GM19372 (cell line): ENCODE results near the gene RBBP8.

Experiments used
- ATAC-seq: cut with Tn5 transposase; IDR thresholded peaks from one replicate; pipeline ENCODE4 v1.9.1; 2021; ENCODE audit warnings: mild to moderate bottlenecking, low read depth, moderate library complexity; ENCODE audit not compliant: unreplicated experiment

RBBP8 gene

GRCh38 chr18:22987547-22988189 lies 54.5 kb downstream of the RBBP8 start:
- ATAC-seq: no peak

- ATAC-seq: no peak
Measured at GRCh38 chr18:22988208-22988607, 55.1 kb downstream of the RBBP8 start.

- ATAC-seq: no peak
Measured at GRCh38 chr18:22998344-22998743, 65.2 kb downstream of the RBBP8 start.

GRCh38 chr18:22999212-22999611 lies 66.1 kb downstream of the RBBP8 start:
- ATAC-seq: no peak

- no peak for ATAC-seq
Measured at GRCh38 chr18:22999647-23000046, 66.5 kb downstream of the RBBP8 start.

DNA sequence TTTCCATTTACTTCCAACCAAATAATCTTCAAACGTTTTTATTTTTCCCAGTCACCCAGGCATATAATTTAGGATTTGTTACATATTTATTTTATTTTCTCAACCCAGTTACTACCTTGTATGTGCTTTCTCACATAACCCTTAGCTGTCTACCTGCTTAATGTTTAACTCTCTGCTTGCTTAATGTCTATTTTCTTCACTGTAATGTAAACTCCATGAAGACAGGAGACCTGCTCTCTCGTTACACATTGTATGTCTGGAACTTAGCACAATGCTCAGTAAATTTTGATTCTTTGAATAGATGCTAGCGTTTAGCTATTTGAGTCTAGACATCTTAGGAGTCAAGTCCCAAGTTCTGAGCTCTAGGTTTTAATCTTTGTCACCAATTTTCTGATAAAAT lies 70.2 kb downstream of the RBBP8 start:
- ATAC-seq: no peak

- ATAC-seq: no peak
Measured at GRCh38 chr18:23012249-23012648, 79.1 kb downstream of the RBBP8 start.

DNA sequence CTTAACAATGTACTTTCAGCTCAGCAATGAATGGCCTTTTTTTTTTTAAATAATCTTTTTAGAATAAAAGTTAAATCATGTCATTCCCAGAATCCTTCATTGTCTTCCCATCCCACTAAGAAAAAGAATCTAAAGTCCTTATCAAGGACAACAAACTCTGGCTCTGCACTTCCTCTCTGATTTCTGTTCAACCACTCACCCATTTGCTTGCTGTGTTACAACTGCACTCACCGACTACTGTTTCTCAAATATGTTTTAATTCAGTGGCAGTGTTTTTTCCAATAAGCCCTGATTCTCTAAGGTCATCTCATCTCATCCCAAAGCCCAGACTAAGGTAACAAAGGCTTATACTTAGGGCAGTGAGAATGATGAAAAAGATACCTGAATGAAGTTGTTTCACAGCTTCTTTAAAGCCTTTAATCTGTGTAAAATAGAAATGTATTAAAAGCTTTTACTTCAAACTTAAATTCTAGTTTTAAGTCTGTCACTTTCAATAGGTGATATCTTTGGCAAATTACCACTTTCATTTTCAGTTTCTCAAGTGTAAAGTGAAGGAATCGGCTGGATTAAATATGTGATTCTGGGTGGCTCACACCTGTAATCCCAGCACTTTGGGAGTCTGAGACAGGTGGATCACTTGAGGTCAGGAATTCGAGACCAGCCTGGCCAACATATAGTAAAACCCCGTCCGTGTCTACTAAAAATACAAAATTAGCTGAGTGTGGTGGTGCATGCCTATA lies 87.6 kb downstream of the RBBP8 start:
- no peak for ATAC-seq

DNA sequence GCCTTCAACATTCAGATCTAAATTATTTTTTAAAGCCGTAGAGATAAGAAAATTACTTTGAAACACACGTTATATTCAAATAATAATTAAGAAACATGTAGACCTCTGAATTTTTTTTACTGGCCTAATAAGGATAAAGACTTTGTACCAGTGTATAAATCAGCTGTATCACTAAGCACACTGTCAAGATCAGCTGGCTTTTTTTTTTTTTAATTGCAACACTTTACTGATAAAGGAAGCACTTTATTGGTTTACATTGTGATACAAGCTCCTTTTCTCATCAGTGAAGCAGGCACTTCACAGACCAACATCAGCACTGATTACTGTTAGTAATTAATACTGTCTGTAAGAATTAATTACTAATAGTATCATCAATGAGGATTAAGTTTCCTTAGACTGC lies 88.5 kb downstream of the RBBP8 start:
- no peak for ATAC-seq

DNA sequence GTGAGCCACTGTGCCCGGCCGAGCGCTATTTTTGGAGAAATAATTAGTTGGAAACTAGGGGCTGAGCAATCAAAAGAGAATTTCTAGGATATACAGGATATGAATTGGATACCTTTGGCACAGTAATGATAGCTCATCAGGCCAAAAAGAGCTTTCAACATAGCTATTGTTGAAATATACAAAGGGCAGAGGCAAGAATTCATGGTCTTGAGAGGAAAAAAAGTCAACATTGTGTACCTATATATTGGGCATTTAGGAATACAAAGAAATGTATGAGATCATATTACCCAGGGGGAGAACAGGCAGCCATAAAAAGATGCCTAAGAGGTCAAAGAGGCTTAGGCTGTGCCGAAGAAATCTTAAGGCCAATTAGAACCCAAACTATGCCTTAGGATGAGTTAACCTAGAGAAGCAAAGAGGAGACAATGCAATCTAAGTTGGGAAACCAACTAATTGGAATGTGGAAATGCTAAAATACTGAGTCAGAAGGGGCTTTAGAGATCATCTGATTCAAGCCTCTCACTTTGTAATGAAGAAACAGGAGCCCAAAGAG lies 99.0 kb downstream of the RBBP8 start:
- no peak for ATAC-seq

DNA sequence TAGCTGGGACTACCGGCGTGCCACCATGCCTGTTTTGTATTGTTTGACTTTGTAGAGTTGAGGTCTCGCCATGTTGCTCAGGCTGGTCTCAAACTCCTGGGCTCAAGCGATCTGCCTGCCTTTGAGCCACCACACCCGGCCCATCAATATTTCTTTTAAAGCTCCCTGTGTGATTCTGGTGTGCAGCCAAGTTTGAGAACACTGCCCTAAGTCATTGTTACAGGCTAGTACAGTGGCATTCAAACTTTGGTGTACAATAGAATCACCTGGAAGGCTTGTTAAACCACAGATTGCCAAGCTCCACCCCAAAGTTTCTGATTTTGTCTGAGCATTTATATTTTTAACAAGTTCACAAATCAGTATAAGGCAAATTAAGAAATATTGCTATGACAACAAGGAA lies 99.9 kb downstream of the RBBP8 start:
- ATAC-seq: no peak

DNA sequence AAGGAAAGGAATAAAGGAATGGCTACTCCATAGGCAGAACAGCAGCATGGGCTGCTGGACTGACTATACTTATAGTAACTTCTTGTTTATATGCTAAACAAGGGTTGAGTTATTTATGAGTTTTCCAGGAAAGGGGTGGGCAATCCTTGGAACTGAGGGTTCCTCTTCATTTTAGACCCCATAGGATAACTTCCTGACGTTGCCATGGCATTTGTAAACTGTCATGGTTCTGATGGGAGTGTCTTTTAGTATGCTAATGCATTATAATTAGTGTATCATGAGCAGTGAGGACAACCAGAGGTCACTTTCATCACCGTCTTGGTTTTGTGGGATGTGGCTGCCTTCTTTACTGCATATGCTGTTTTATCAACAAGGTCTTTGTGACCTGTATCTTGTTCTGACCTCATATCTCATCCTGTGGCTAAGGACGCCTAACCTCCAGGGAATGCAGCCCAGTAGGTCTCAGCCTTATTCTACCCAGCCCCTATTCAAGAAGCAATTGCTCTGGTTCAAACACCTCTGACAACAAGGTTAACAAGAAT lies 103.6 kb downstream of the RBBP8 start:
- ATAC-seq: no peak

DNA sequence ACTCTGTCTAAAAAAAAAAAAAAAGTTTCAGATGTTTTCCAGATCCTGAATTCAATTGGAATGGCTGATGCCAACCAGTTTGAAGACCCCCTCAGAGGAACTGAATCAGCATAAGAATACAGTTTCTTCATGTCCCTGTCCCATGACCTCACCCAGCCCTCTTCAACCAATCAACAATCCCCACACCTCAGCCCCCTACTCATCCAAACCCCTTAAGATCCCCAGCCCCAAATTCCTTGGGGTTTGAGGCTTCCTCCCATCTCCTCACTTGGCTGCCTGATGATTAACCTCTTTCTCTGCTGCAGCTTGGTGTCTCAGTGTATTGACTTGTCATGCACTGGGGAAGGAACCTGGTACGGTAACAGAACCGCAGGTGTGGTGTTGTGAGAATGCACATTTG lies 104.5 kb downstream of the RBBP8 start:
- no peak for ATAC-seq

DNA sequence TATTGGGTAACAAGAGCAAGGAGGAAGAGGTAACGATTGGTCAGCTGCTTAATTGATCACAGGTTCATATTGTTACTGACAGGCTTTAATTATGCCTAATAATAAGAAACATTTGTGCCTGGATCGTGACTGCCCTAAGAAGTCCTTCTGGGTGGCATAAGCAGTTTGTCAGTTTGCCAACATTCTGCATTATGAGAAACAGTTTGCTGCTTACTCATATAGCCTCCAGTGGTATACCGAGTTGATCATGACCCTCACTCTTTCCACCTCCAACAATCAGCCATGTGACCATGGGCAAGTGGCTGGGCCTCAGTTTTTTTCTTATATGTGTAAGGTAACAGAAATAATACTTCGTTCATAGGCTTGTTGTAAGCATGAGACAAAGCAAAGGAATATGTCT lies 105.6 kb downstream of the RBBP8 start:
- no peak for ATAC-seq

GRCh38 chr18:23042133-23042532 lies 109.0 kb downstream of the RBBP8 start:
- ATAC-seq: no peak

- no peak for ATAC-seq
Measured at GRCh38 chr18:23043803-23044376, 110.8 kb downstream of the RBBP8 start.

- no peak for ATAC-seq
Measured at GRCh38 chr18:23049698-23050373, 116.7 kb downstream of the RBBP8 start.

DNA sequence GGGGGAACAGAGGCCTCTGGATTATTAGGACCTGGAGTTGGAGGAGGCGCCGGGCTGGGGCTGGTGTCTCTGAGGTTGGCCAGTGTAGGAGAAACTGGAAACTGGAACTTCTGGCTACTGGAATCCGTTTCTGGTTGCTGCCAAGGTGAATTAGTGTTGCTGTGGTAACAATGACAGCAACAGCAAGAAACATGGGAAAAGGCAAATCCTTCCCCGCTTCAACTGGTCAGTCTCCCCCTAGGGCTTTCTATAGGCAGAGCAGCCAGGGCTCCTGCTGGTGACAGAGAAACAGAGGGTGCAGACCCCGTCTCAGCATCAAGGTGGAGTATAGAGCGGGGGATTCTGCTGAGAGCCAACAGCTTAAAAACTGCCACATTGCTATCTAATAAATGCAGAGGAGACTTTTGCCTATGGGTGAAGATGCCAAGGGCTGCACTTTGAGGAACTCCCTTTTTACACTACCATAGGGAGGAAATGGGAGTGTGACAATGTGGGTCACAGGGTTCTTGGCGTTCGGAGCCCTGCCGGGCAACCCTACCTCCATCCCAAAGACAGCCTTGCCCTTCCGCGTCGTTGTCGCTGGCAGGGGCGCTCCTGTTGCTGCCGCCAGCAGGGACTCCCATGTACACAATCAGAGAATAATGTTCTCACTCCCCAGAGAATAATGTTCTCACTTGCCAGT lies 120.8 kb downstream of the RBBP8 start:
- ATAC-seq: no peak

DNA sequence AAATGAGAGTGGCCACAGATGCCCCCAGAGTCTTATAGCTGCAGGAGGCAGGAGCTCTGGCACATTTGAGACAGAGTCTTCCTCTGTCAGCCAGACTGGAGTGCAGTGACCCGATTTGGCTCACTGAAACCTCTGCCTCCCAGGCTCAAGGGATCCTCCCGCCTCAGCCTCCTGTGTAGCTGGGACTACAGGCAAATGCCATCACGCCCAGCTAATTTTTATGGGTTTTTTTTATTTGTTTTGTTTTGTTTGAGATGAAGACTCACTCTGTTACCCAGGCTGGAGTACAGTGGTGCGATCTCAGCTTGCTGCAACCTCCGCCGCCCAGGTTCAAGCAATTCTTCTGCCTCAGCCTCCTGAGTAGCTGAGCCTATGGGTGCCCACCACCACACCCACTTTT lies 121.4 kb downstream of the RBBP8 start:
- ATAC-seq: no peak

- no peak for ATAC-seq
Measured at GRCh38 chr18:23056315-23056714, 123.2 kb downstream of the RBBP8 start.
